Muscle layer of duodenum (tissue), 2 donors: ENCODE results near the gene NTHL1.
"Not testable (repeated sequence)": the region's sequence is repeated elsewhere in the genome, so short reads cannot be mapped to it uniquely, and the experiment has no call there.

ENCODE experiments used
- H3K27ac ChIP-seq: one replicate; pipeline ENCODE4 v1.7.0; 2013; ENCODE audit warnings: mild to moderate bottlenecking, low read length
- H3K27me3 ChIP-seq: one replicate; pipeline ENCODE4 v1.7.0; 2013; ENCODE audit warnings: low read depth, mild to moderate bottlenecking, control low read depth, low read length
- H3K36me3 ChIP-seq, 2 donors: one replicate each; pipeline ENCODE4 v1.7.0; 2013; ENCODE audit warnings: low read length in 2 of 2, control low read depth in 1 of 2, mild to moderate bottlenecking in 1 of 2; ENCODE audit not compliant: insufficient read depth in 2 of 2, control insufficient read depth in 1 of 2
- H3K4me1 ChIP-seq, 2 donors: one replicate each; pipeline ENCODE4 v1.7.0; 2013; ENCODE audit warnings: low read length in 2 of 2, mild to moderate bottlenecking in 2 of 2, control low read depth in 1 of 2, moderate library complexity in 1 of 2; ENCODE audit not compliant: insufficient read depth in 2 of 2, control insufficient read depth in 1 of 2
- H3K4me3 ChIP-seq, 2 donors: one replicate each; pipeline ENCODE4 v1.7.0; 2013; ENCODE audit warnings: low read length in 2 of 2, low read depth in 1 of 2, mild to moderate bottlenecking in 1 of 2
- H3K9me3 ChIP-seq, 2 donors: one replicate each; pipeline ENCODE4 v1.7.0; 2013; ENCODE audit warnings: low read length in 2 of 2, control low read depth in 1 of 2, mild to moderate bottlenecking in 1 of 2; ENCODE audit not compliant: control insufficient read depth in 1 of 2
- donor health status: healthy.

NTHL1 gene

DNA sequence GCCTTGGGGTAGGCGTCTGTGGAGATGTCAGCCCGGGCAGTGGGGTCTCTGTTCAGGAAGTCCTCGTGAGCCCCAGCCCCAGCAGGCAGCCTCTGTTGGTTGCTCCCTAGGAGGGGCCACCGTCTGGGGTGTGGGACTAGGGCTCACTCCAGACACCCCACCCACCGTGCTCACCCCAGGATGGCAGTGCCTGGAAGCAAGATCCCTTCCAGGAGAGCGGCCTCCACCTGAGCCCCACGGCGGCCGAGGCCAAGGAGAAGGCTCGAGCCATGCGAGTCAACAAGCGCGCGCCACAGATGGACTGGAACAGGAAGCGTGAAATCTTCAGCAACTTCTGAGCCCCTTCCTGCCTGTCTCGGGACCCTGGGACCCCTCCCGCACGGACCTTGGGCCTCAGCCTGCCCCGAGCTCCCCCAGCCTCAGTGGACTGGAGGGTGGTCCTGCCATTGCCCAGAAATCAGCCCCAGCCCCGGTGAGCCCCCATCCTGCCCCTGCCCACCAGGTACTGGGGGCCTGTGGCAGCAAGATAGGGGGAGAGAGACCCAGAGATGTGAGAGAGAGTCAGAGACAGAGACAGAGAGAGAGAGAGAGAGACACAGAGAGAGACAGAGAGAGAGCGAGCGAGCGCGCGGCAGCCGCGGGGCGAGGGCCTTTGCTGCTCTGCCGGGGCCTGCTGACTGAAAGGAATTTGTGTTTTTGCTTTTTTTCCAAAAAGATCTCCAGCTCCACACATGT lies 9.8 kb downstream of the NTHL1 start:
- Histone ChIP-seq H3K27ac (no peak overlapping the region), H3K4me3 (no peak overlapping the region), H3K36me3 (peaks cover 0 to 8% of the 10 kb centered on the region in 2 donors), H3K27me3 (no peaks in the 10 kb centered on the region), H3K9me3 (no peaks in the 10 kb centered on the region), H3K4me1 (peaks cover 3 to 83% of the 10 kb centered on the region in 2 donors)

DNA sequence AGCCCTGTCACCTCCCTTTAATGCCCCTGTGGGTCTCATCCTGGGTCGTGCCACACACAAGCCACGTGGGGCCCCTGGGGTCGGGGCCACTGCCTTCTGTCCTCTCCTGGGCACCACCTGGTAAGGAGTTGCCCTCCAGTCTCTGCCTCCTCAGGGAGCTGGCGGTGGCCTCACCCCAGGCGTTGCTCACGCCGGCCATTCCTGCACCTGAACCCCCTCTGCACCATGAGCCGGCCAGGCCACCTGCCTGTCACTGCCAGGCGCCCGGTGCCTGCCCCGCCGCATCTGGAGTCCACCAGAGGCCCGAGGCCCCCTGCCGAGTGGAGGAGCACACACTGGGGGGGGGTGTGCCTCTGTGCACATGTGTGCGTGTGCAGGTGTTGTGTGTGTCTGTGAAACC lies 10.5 kb downstream of the NTHL1 start:
- H3K9me3 ChIP-seq, result no peaks in the 10 kb centered on the region
- H3K27me3 ChIP-seq, result no peaks in the 10 kb centered on the region
- H3K4me3 ChIP-seq, result no peak overlapping the region
- H3K27ac ChIP-seq, result no peak overlapping the region
- peaks cover 3 to 83% of the 10 kb centered on the region in 2 donors for H3K4me1 ChIP-seq
- peaks cover 0 to 8% of the 10 kb centered on the region in 2 donors for H3K36me3 ChIP-seq

DNA sequence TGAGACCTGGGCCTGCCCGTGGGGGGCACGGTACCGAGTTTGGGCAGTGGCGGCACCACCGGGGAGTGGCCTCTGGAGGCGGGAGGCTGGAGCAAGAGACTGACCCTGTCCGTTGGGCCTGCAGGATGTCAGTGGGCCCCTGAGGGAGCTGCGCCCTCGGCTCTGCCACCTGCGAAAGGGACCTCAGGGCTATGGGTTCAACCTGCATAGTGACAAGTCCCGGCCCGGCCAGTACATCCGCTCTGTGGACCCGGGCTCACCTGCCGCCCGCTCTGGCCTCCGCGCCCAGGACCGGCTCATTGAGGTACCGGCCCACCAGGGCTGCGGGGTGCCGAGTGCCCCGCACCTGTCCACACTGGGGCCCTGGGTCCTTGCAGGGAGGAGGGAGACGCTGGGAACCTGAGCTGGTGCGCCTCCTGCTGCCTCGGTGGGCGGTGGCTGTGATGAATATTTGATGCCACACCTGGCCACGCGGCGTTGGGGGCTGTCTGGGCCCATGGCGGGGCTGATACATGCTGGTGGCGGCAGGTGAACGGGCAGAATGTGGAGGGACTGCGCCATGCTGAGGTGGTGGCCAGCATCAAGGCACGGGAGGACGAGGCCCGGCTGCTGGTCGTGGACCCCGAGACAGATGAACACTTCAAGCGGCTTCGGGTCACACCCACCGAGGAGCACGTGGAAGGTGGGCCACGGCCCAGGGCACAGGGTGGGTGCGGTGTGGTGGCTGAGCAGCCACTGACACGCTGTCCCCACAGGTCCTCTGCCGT lies 11.3 kb downstream of the NTHL1 start:
- Histone ChIP-seq H3K36me3 (peaks cover 0 to 8% of the 10 kb centered on the region in 2 donors), H3K27me3 (no peaks in the 10 kb centered on the region), H3K4me1 (peaks cover 3 to 81% of the 10 kb centered on the region in 2 donors), H3K9me3 (no peaks in the 10 kb centered on the region), H3K27ac (peak overlapping the region; percentile 45), H3K4me3 (peak overlapping the region in 1 of 2 donors; percentile 48)

DNA sequence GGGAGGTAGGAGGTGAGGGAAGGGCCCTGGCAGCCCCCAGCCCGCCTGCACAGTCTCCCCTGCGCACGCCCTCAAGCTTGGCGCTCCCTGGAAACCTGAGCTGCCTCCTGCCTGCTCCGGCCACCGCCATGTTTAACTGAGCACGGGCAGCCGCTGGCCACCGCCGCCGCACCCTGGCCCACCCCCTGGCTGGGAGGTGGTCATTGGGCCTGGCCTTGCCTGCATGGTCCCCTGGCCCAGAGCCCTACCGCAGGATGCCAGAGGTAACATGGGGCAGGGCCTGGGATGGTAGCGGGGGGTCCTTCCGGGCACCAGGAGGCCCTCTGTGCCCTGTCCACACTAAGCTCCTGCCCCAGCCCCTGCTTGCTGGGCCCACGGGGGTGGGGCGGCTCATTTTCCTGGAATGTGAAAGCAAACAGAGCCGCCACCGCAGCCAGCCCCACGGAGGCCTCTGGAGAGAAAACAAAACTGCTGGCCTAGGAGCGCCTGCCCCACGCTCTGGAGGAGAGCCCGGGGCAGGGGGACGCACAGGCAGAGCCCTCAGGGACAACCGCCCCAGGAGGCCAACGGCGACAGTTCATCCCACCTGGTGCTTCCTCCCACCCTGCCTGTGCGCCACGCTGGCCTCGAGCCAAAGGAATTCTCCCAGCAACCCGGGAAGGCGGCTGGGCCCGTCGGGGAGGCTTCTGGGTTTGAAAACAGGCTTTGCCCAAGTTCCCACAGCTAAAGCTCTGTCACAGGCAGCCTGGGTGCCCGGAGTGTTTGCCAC lies 12.0 kb downstream of the NTHL1 start:
- Histone ChIP-seq H3K36me3 (peaks cover 0 to 8% of the 10 kb centered on the region in 2 donors), H3K27ac (peak overlapping the region; percentile 45), H3K4me1 (peaks cover 3 to 75% of the 10 kb centered on the region in 2 donors), H3K4me3 (peak overlapping the region in 1 of 2 donors; percentile 48), H3K9me3 (no peaks in the 10 kb centered on the region), H3K27me3 (no peaks in the 10 kb centered on the region)

DNA sequence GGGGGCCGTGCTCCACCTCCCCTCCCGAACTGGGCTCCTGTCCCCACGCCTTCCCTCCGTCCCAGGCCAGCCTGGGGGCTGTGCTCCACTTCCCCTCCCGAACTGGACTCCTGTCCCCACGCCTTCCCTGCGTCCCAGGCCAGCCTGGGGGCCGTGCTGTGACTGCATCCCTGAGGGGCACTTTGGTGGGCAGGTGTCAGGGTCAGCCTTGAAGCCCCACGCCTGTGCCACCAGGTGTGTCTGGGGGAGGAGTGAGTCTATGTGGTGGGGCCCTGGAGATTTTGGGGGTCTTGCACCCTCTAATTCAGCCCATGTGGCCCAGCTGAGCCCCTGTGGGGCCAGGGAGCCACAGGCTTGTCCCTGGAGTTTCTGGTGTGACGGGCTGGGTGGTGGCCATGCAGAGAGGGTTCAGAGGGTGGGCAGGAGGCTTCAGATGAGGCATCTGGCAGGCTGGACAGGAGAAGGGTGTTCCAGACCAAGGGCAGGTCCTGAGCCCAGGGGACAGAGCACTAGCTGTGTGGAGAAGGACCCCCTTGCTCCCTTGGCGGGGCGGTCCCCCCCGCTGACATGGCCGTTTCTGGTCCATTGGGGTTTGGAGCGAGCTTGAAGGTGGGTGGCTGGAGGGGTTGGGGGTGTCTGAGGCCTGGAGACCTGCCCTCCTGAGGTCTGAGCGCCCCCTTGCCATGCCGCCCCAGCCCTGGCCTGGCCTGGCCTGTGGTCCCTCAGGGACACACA lies 12.8 kb downstream of the NTHL1 start:
- Histone ChIP-seq H3K27ac (peak overlapping the region; percentile 43), H3K36me3 (peaks cover 0 to 8% of the 10 kb centered on the region in 2 donors), H3K27me3 (no peaks in the 10 kb centered on the region), H3K4me3 (peak overlapping the region in 1 of 2 donors; percentile 48), H3K9me3 (no peaks in the 10 kb centered on the region), H3K4me1 (peaks cover 3 to 72% of the 10 kb centered on the region in 2 donors)

DNA sequence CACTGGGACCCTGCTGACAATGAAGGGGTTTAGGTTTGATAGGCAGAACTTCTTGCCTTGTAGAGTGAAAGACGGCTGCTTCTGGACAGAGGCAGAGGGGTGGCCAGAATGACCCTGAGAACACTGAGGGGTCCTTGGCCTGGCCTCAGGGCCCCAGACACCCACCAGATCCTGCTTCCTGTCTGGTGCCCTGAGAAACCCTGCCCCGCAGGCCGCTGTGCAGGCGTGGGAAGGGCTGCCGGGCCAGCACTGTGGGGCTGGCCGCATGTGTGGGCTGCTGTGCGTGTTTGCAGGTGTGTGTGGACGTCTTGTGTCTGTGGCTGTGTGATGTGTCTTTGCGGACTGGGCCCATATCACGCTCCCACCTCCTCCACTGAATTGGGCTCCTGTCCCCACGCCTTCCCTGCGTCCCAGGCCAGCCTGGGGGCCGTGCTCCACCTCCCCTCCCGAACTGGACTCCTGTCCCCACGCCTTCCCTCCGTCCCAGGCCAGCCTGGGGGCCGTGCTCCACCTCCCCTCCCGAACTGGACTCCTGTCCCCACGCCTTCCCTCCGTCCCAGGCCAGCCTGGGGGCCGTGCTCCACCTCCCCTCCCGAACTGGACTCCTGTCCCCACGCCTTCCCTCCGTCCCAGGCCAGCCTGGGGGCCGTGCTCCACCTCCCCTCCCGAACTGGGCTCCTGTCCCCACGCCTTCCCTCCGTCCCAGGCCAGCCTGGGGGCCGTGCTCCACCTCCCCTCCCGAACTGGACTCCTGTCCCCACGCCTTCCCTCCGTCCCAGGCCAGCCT lies 13.5 kb downstream of the NTHL1 start:
- not testable (repeated sequence) for H3K36me3 ChIP-seq, H3K9me3 ChIP-seq, H3K27me3 ChIP-seq
- Histone ChIP-seq H3K4me1 (peaks cover 3 to 65% of the 10 kb centered on the region in 2 donors), H3K4me3 (peak overlapping the region; percentile 48 to 50), H3K27ac (peak overlapping the region; percentile 75)

DNA sequence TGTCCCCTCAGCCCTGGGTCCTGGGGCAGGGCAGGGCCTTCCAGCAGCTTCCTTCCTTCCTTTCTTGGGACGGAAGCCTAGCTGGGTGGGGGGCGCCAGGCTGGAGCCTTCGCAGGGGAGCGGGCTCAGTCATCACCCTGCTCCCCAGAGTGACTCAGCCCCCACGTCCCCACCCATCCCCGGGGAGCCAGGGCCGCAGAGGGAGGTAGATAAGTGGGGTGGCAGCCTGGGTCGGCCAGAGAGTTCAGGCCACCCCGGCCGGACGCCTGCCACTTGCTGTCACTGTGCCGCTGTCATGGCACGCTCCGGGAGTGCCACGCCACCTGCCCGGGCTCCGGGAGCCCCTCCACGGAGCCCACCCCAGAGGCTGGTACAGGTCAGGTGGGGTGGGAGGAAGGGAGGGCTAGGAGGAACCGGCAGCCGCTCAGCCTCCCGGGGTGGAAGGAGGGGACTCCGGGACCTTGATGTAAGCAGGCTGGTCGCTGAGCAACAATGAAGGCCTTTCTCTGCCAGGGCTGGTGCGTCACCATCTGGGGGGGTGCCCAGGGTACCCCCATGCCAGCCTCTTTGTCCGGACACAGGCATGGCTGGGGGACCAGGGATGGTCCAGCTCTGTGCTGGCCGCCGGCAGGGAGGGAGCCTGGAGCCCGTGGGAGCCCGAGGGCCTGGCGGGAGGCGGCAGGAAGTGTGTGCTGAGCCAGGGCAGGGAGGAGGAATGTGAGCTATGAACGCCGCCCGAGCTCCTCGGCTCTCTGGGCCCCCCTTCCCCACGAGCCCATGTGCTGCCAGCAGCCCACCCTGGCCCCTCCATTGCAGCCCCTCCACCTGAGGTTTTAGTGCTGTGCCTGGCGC lies 14.4 kb downstream of the NTHL1 start:
- H3K9me3 ChIP-seq, result no peaks in the 10 kb centered on the region

DNA sequence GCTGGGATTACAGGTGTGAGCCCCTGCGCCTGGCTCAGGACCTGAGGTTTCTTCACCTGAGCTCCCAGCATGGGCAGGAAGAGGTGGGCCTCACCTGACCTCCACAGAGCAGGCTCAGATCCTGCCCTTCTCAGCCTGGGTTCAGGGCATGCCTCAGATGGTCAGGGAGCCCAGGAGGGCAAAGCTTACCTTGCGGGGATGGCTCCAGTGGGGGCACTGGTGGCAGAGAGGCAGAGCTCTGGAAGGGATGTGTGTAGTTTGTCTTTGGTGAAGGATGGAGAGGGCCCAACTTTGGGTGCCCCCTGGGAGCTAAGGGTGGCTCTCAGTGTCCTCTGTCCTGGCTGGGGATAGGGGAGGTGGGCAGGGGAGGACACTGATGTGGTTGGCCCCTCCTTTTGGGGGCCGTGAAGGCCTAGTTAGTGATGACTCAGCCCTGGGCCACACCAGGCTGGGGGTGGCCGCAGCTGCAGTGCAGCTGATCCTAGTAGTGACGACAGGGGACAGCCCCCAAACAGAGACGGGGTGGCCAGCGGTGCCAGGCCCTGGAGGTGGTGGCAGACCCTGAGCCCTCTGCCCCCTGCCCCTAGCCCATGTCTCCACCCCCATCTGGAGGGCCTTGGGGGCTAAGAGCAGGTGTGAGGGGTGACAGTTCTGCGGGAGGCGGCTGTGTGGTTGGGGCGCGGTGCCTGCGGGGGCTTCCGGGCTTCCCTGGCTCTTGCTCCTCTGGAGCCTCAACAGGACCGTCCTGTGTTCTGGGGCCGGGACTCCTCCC lies 15.2 kb downstream of the NTHL1 start:
- Histone ChIP-seq H3K27me3 (no peaks in the 10 kb centered on the region), H3K9me3 (no peaks in the 10 kb centered on the region), H3K36me3 (peaks cover 0 to 5% of the 10 kb centered on the region in 2 donors), H3K27ac (peak overlapping the region; percentile 45), H3K4me3 (peak overlapping the region in 1 of 2 donors; percentile 44), H3K4me1 (peaks cover 8 to 63% of the 10 kb centered on the region in 2 donors)

More for the DNA sequence above, 14.4 kb downstream of the NTHL1 start:
- Histone ChIP-seq H3K27ac (peak overlapping the region; percentile 75), H3K36me3 (peaks cover 0 to 8% of the 10 kb centered on the region in 2 donors), H3K27me3 (no peaks in the 10 kb centered on the region), H3K4me3 (peak overlapping the region; percentile 44 to 50), H3K4me1 (peaks cover 3 to 62% of the 10 kb centered on the region in 2 donors)

DNA sequence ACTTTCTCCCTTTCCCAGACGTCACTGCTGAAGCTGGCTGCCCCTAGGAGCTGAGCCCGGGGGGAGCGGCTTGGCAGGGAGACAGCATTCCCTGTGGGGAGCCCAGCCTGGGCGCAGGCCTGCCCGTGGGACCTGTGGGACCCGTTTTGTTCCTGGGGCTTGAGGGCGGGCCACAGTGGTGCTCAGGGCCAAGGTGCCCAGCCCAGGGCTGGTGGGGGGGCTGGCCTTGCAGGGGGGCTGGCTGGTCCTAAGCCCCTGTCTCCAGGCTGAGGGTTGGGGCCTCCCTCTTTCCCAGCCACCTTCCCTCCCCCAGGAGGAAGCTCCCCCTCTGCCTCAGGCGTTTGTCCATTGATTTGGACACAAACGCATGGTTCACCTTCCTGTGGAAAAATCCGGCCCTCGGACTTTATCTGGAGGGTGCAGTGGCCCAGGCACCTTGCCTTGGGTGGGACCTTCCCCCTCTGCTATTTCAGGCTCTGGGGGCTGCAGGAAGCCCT lies 16.5 kb downstream of the NTHL1 start:
- H3K27me3 ChIP-seq, result no peaks in the 10 kb centered on the region
- no peak overlapping the region for H3K4me3 ChIP-seq
- H3K9me3 ChIP-seq, result no peaks in the 10 kb centered on the region
- no peaks in the 10 kb centered on the region for H3K36me3 ChIP-seq
- peaks cover 9 to 58% of the 10 kb centered on the region in 2 donors for H3K4me1 ChIP-seq
- no peak overlapping the region for H3K27ac ChIP-seq
